Esophagus muscularis mucosa (tissue), 4 donors: ENCODE results near the gene NFYA. TPM values are rescaled to one million over a fixed set of nuclear protein-coding genes. Genes with fewer than 3 reads are reported as not detected.

Experiments used
- DNase-seq: peaks from one replicate; pipeline ENCODE4 v3.0.0-alpha.2; 2017; ENCODE audit errors: extremely low spot score
- H3K27ac ChIP-seq, 4 donors: fragments of 200-600 bp; sonication (generic); replicated peaks in 1 of 4; 1 replicate in 3 of 4; 2 replicates in 1 of 4; pipeline ENCODE4 v1.5.1; 2016 to 2019; ENCODE audit warnings: mild to moderate bottlenecking in 1 of 4
- H3K27me3 ChIP-seq, 4 donors: fragments of 200-600 bp; sonication (generic); one replicate each; pipeline versions ENCODE4 v1.5.1 to v1.6.0; 2016 to 2019
- H3K36me3 ChIP-seq, 4 donors: fragments of 200-600 bp; sonication (generic); one replicate each; pipeline ENCODE4 v1.5.1; 2016 to 2019
- H3K4me1 ChIP-seq, 4 donors: fragments of 200-600 bp; sonication (generic); one replicate each; pipeline ENCODE4 v1.5.1; 2016 to 2019
- H3K4me3 ChIP-seq, 4 donors: fragments of 200-600 bp; sonication (generic); 1 replicate in 2 of 4; 2 replicates in 2 of 4; pipeline ENCODE4 v1.5.1; 2016 to 2019; ENCODE audit warnings: mild to moderate bottlenecking in 4 of 4, moderate library complexity in 1 of 4
- H3K9me3 ChIP-seq, 4 donors: fragments of 200-600 bp; sonication (generic); 1 replicate in 3 of 4; 2 replicates in 1 of 4; pipeline ENCODE4 v1.5.1; 2016 to 2019
- EP300 ChIP-seq: sonication (generic); formaldehyde crosslinking; IDR thresholded peaks from one replicate; pipeline ENCODE4 v1.6.1; 2017; ENCODE audit warnings: antibody characterized with exemption
- POLR2A ChIP-seq: fragments of 450-650 bp; IDR thresholded peaks from one replicate; pipeline ENCODE4 v1.6.1; 2017; ENCODE audit warnings: antibody characterized with exemption, moderate library complexity, mild to moderate bottlenecking, low read depth
- POLR2AphosphoS5 ChIP-seq, 2 donors: sonication (generic); formaldehyde crosslinking; IDR thresholded peaks; one replicate each; pipeline ENCODE4 v1.6.1; 2017; ENCODE audit warnings: antibody characterized with exemption in 2 of 2
- WGBS: methylation state at CpG from one replicate; pipeline ENCODE4 v1.1.5; 2018; 5-methylcytosine and 5-hydroxymethylcytosine counted together
- intact Hi-C: fragments of 100-400 bp; cut with DNase I; formaldehyde crosslinking; loops from one replicate; pipeline ENCODE4 v1.15.1; 2023
- total RNA-seq, 4 donors: library from RNA; depleted of rRNA; stranded (reverse); fragments of >200 nt; gene quantifications; one replicate each; pipeline versions ENCODE4 v1.1.0 to v1.2.1, GENCODE V29; 2016
- TF ChIP-seq, protein P1 (sequence below), 3 experiments: fragments of 200-600 bp in 2 of 3; fragments of 450-650 bp in 1 of 3; sonication (generic) in 2 of 3; IDR thresholded peaks; one replicate each; pipeline ENCODE4 v1.5.1; 2017 to 2019; ENCODE audit warnings: antibody characterized with exemption in 3 of 3, mild to moderate bottlenecking in 2 of 3, moderate library complexity in 1 of 3

NFYA gene
- total RNA-seq, 4 donors from 2014 or later: 9.1 to 11.4 (median 10.5) TPM

DNA sequence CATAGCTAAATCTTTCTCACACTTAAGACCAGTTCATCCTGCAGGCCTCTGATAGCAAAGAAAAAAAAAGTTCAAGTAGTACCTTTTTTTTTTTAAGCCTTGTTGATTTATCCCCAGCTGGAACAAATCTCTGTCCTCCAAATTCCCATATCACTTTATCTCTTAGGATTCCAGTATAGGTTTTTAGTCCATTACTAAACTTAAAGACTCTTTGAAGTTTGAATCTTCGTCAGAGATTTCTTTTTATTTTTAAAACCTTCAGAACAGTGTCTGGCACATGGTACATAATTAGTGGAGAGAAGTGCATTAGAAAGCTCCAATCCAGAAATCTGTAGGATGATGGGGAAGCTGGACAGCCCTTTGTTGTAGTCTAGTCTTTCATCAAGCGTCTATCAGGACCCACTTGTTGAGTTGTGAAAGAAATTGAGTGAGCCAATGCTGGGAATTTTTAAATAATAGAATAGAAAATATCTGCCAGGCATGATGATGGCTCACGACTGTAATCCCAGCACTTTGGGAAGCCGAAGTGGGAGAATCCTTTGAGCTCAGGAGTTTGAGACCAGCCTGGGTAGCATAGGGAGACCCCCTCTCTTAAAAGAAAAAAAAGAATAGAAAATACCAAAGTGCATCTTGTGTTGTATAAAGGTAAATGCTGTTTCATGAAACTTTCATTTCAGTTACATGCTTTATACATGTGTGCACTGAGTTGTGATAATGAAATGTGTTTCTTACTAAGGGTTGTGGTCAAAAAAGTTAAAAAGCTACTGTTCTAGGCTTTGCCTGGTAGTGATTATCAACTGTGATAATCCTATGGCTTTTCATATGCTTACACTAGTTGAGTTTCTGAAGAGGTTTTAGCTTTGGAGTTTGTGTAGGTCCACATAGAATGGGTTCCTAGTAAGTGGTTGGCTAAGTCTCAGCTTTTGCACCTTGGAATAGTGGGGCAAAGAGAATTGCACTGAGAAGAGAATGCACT lies 3.2 kb downstream of the NFYA start:
- intact Hi-C loops: no loop called here
- no peaks in the 10 kb centered on the region for H3K27me3 ChIP-seq
- peak overlapping the region in 3 of 4 donors; percentile 98 to 100 (median 99) for H3K27ac ChIP-seq
- DNase-seq: no peak
- peaks cover 24 to 33% (median 31%) of the 10 kb centered on the region in 4 donors for H3K4me1 ChIP-seq
- no peak overlapping the region for H3K4me3 ChIP-seq
- peaks cover 5 to 22% (median 17%) of the 10 kb centered on the region in 4 donors for H3K36me3 ChIP-seq
- TF ChIP-seq, protein P1, sequence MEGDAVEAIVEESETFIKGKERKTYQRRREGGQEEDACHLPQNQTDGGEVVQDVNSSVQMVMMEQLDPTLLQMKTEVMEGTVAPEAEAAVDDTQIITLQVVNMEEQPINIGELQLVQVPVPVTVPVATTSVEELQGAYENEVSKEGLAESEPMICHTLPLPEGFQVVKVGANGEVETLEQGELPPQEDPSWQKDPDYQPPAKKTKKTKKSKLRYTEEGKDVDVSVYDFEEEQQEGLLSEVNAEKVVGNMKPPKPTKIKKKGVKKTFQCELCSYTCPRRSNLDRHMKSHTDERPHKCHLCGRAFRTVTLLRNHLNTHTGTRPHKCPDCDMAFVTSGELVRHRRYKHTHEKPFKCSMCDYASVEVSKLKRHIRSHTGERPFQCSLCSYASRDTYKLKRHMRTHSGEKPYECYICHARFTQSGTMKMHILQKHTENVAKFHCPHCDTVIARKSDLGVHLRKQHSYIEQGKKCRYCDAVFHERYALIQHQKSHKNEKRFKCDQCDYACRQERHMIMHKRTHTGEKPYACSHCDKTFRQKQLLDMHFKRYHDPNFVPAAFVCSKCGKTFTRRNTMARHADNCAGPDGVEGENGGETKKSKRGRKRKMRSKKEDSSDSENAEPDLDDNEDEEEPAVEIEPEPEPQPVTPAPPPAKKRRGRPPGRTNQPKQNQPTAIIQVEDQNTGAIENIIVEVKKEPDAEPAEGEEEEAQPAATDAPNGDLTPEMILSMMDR (IDR thresholded peaks at IDR 0.05): no peak
- H3K9me3 ChIP-seq: no peaks in the 10 kb centered on the region
- WGBS: 82% methylated on average over 4 of the region's 4 CpGs

DNA sequence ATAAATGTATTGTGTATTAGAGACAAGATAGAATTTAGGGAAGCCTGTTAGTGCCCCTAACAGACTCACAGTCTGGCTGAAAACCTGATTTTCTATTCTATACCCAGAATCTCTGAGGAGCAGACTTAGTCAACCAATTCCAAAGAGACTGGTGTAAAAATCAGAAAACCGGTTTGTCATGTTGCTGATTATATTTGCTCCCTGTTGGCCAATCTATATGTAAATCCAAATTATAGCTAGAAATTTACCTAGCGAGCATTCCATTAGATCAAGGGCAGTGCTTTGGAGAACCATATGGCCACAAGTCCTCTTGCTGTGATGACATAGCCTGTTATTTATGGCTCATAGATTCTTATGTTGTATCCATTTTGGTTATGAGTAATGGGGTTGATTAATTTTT lies 4.8 kb downstream of the NFYA start:
- intact Hi-C loops: no loop called here
- TF ChIP-seq POLR2A: no peak
- TF ChIP-seq EP300: no peak
- no peak for TF ChIP-seq POLR2AphosphoS5 (IDR thresholded peaks at IDR 0.05)
- TF ChIP-seq, protein P1 (IDR thresholded peaks at IDR 0.05): no peak
- Histone ChIP-seq H3K27ac (no peak overlapping the region), H3K27me3 (no peaks in the 10 kb centered on the region), H3K36me3 (peaks cover 6 to 32% (median 22%) of the 10 kb centered on the region in 4 donors), H3K4me3 (no peak overlapping the region), H3K9me3 (no peaks in the 10 kb centered on the region), H3K4me1 (peaks cover 20 to 29% (median 27%) of the 10 kb centered on the region in 4 donors)
- no peak for DNase-seq
- 91% methylated on average over 2 of the region's 2 CpGs for WGBS

DNA sequence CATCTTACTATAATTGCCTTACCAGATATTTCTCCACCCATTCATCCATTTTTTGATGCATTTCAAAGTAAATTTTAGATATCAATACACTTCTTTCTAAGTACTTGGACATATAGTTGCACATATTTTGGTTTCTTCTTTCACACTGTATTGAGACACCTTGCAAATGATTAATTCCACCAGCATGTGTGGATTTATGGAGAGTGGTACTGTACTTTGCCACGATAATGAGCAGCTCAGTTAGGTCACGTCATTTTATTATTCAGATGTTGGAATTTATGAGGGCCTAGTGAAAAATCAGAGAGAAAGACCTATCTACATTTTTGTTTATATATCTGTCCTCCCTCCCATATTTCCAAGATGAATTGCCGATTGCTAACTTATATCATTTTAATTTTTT lies 5.3 kb downstream of the NFYA start:
- Histone ChIP-seq H3K27me3 (no peaks in the 10 kb centered on the region), H3K36me3 (peaks cover 6 to 35% (median 23%) of the 10 kb centered on the region in 4 donors), H3K4me1 (peaks cover 20 to 29% (median 27%) of the 10 kb centered on the region in 4 donors), H3K9me3 (no peaks in the 10 kb centered on the region), H3K4me3 (no peak overlapping the region), H3K27ac (no peak overlapping the region)
- DNase-seq: no peak
- TF ChIP-seq, protein P1 (IDR thresholded peaks at IDR 0.05): no peak
- TF ChIP-seq EP300: no peak
- TF ChIP-seq POLR2A: no peak
- no peak for TF ChIP-seq POLR2AphosphoS5 (IDR thresholded peaks at IDR 0.05)
- 90% methylated on average over 3 of the region's 3 CpGs for WGBS
- intact Hi-C loops: no loop called here

DNA sequence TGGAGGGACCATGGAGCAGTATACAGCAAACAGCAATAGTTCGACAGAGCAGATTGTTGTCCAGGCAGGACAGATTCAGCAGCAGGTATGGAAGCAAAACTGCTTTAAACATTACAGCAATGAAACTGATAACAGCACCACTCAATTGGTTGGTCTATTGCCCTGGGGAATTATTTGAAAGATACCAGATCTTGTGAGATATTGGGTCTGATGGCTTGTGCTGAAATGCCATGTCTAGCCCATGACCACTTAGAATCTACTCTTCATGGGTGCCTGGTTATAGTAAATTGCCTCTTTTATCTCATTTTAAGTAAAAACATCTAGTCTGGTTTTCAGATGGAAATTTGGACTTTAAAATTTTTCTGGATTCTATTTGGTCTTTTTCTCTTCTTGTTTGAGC lies 6.3 kb downstream of the NFYA start:
- TF ChIP-seq, protein P1 (IDR thresholded peaks at IDR 0.05): no peak
- TF ChIP-seq EP300 (no peak), POLR2A (no peak), POLR2AphosphoS5 (IDR thresholded peaks at IDR 0.05) (no peak)
- Histone ChIP-seq H3K9me3 (no peaks in the 10 kb centered on the region), H3K4me1 (peaks cover 20 to 28% (median 24%) of the 10 kb centered on the region in 4 donors), H3K27me3 (no peaks in the 10 kb centered on the region), H3K4me3 (no peak overlapping the region), H3K27ac (no peak overlapping the region), H3K36me3 (peaks cover 9 to 45% (median 30%) of the 10 kb centered on the region in 4 donors)
- no peak for DNase-seq
- 100% methylated on average over 1 of the region's 1 CpG for WGBS
- intact Hi-C loops: no loop called here
